Astrocyte (in vitro differentiated cells and primary cell): ENCODE data around the gene CTCF. TPM values are rescaled to one million over a fixed set of nuclear protein-coding genes. Genes with fewer than 3 reads are reported as not detected.

Source experiments
- DNase-seq: peaks from one replicate; pipeline ENCODE4 v3.0.0-alpha.2; 2010; ENCODE audit warnings: low read depth
- FAIRE-seq: peaks from 2 replicates; lab custom pipeline; 2011; peaks lifted over from hg19 to GRCh38; lab: Jason Lieb, UNC
- H2AFZ ChIP-seq: 2 replicates; pipeline ENCODE4 v1.6.0; 2012; ENCODE audit warnings: low read depth, low read length, inconsistent platforms
- H3K27ac ChIP-seq: 2 replicates; pipeline ENCODE4 v1.5.1; 2011; ENCODE audit warnings: low read depth, low read length, inconsistent platforms
- H3K27me3 ChIP-seq: 2 replicates; pipeline ENCODE4 v1.6.0; 2011; ENCODE audit warnings: low read length, inconsistent platforms; ENCODE audit not compliant: insufficient read depth
- H3K36me3 ChIP-seq: 2 replicates; pipeline ENCODE4 v1.5.1; 2011; ENCODE audit warnings: low read length, inconsistent platforms; ENCODE audit not compliant: insufficient read depth
- H3K4me1 ChIP-seq: 2 replicates; pipeline ENCODE4 v1.5.1; 2011; ENCODE audit warnings: low read length, inconsistent platforms; ENCODE audit not compliant: insufficient read depth
- H3K4me2 ChIP-seq: 2 replicates; pipeline ENCODE4 v1.6.0; 2012; ENCODE audit warnings: low read length, inconsistent platforms
- H3K4me3 ChIP-seq: 2 replicates; pipeline ENCODE4 v1.5.1; 2011; ENCODE audit warnings: low read depth, mild to moderate bottlenecking, low read length, inconsistent platforms; ENCODE audit not compliant: insufficient read depth
- H3K79me2 ChIP-seq: 2 replicates; pipeline ENCODE4 v1.6.0; 2012; ENCODE audit warnings: mild to moderate bottlenecking, low read length, inconsistent platforms; ENCODE audit not compliant: insufficient read depth
- H3K9ac ChIP-seq: 2 replicates; pipeline ENCODE4 v1.6.0; 2012; ENCODE audit warnings: mild to moderate bottlenecking, low read length, inconsistent platforms
- H3K9me3 ChIP-seq: 2 replicates; pipeline ENCODE4 v1.5.1; 2012; ENCODE audit warnings: low read depth, mild to moderate bottlenecking, low read length, inconsistent platforms; ENCODE audit not compliant: insufficient read depth
- H4K20me1 ChIP-seq: 2 replicates; pipeline ENCODE4 v1.6.0; 2012; ENCODE audit warnings: low read length, inconsistent platforms; ENCODE audit not compliant: insufficient read depth
- H3K27ac Mint-ChIP-seq: one replicate; pipeline ENCODE4 v1.8.0; 2021; ENCODE audit warnings: mild to moderate bottlenecking, mixed read lengths; ENCODE audit not compliant: unreplicated experiment
- H3K27me3 Mint-ChIP-seq: one replicate; pipeline ENCODE4 v1.8.0; 2021; ENCODE audit warnings: low read depth, mixed read lengths; ENCODE audit not compliant: unreplicated experiment
- H3K36me3 Mint-ChIP-seq: one replicate; pipeline ENCODE4 v1.8.0; 2021; ENCODE audit warnings: low read depth, mixed read lengths; ENCODE audit not compliant: unreplicated experiment
- H3K4me1 Mint-ChIP-seq: one replicate; pipeline ENCODE4 v1.8.0; 2021; ENCODE audit warnings: low read depth, mixed read lengths; ENCODE audit not compliant: unreplicated experiment
- H3K4me3 Mint-ChIP-seq: one replicate; pipeline ENCODE4 v1.8.0; 2021; ENCODE audit warnings: mild to moderate bottlenecking, moderate library complexity, mixed read lengths; ENCODE audit not compliant: unreplicated experiment
- H3K9me3 Mint-ChIP-seq: one replicate; pipeline ENCODE4 v1.8.0; 2021; ENCODE audit warnings: mild to moderate bottlenecking, mixed read lengths; ENCODE audit not compliant: unreplicated experiment
- CTCF ChIP-seq: IDR thresholded peaks from 2 replicates; pipeline ENCODE4 v1.5.1; 2011; ENCODE audit warnings: low read depth, mild to moderate bottlenecking, inconsistent platforms, low read length, moderate library complexity; ENCODE audit not compliant: insufficient read depth
- EZH2 ChIP-seq: IDR thresholded peaks from 2 replicates; pipeline ENCODE4 v1.6.1; 2012; ENCODE audit warnings: mild to moderate bottlenecking, low read length, inconsistent platforms; ENCODE audit not compliant: insufficient read depth
- total RNA-seq: library from RNA; stranded (reverse); gene quantifications from 2 replicates; pipeline ENCODE4 v1.2.1, GENCODE V29; 2021

CTCF gene
- total RNA-seq, 1 donor from 2014 or later: 26.8 TPM

- Histone ChIP-seq H3K27me3 (no peaks in the 10 kb centered on the region), H3K4me1 (no peaks in the 10 kb centered on the region), H3K4me3 (no peak overlapping the region), H3K4me2 (no peak overlapping the region), H3K27ac (no peak overlapping the region), H3K9me3 (no peaks in the 10 kb centered on the region), H3K36me3 (no peaks in the 10 kb centered on the region), H3K79me2 (peaks cover 78% of the 10 kb centered on the region), H2AFZ (no peak overlapping the region), H4K20me1 (peaks cover 39% of the 10 kb centered on the region), H3K9ac (no peak overlapping the region)
- Mint-ChIP-seq H3K4me3 (no peak overlapping the region), H3K27ac (no peak overlapping the region), H3K27me3 (no peaks in the 10 kb centered on the region), H3K4me1 (peaks cover 4% of the 10 kb centered on the region), H3K36me3 (no peaks in the 10 kb centered on the region), H3K9me3 (no peaks in the 10 kb centered on the region)
- FAIRE-seq: no peak
- TF ChIP-seq CTCF: no peak
- TF ChIP-seq EZH2: no peak
- no peak for DNase-seq
Observed at GRCh38 chr16:67605641-67606040, 43.3 kb downstream of the CTCF start.

GRCh38 chr16:67606632-67607031, 44.3 kb downstream of the CTCF start:
- H3K27ac Mint-ChIP-seq: no peak overlapping the region
- no peak for DNase-seq
- no peaks in the 10 kb centered on the region for H3K27me3 ChIP-seq
- TF ChIP-seq EZH2: no peak
- TF ChIP-seq CTCF: no peak
- peaks cover 71% of the 10 kb centered on the region for H3K79me2 ChIP-seq
- no peak overlapping the region for H3K4me3 ChIP-seq
- H3K9me3 ChIP-seq: no peaks in the 10 kb centered on the region
- no peak overlapping the region for H3K27ac ChIP-seq
- peaks cover 34% of the 10 kb centered on the region for H4K20me1 ChIP-seq
- no peak overlapping the region for H3K9ac ChIP-seq
- H3K4me2 ChIP-seq: no peak overlapping the region
- no peaks in the 10 kb centered on the region for H3K4me1 Mint-ChIP-seq
- H3K4me3 Mint-ChIP-seq: no peak overlapping the region
- H3K9me3 Mint-ChIP-seq: no peaks in the 10 kb centered on the region
- H3K36me3 Mint-ChIP-seq: peaks cover 2% of the 10 kb centered on the region
- H3K27me3 Mint-ChIP-seq: no peaks in the 10 kb centered on the region
- H3K4me1 ChIP-seq: no peaks in the 10 kb centered on the region
- H3K36me3 ChIP-seq: peaks cover 1% of the 10 kb centered on the region
- FAIRE-seq: no peak
- H2AFZ ChIP-seq: no peak overlapping the region

- H3K27me3 ChIP-seq: no peaks in the 10 kb centered on the region
- no peak overlapping the region for H3K27ac Mint-ChIP-seq
- no peak overlapping the region for H3K4me3 ChIP-seq
- H3K27ac ChIP-seq: no peak overlapping the region
- peaks cover 38% of the 10 kb centered on the region for H4K20me1 ChIP-seq
- H3K36me3 ChIP-seq: peaks cover 10% of the 10 kb centered on the region
- TF ChIP-seq CTCF (no peak), EZH2 (no peak)
- no peaks in the 10 kb centered on the region for H3K4me1 Mint-ChIP-seq
- DNase-seq: no peak
- H3K79me2 ChIP-seq: peaks cover 55% of the 10 kb centered on the region
- no peak overlapping the region for H3K9ac ChIP-seq
- H2AFZ ChIP-seq: no peak overlapping the region
- H3K9me3 ChIP-seq: no peaks in the 10 kb centered on the region
- no peak overlapping the region for H3K4me3 Mint-ChIP-seq
- no peak for FAIRE-seq
- peaks cover 5% of the 10 kb centered on the region for H3K36me3 Mint-ChIP-seq
- no peaks in the 10 kb centered on the region for H3K9me3 Mint-ChIP-seq
- no peaks in the 10 kb centered on the region for H3K4me1 ChIP-seq
- no peak overlapping the region for H3K4me2 ChIP-seq
- H3K27me3 Mint-ChIP-seq: no peaks in the 10 kb centered on the region
Observed at GRCh38 chr16:67608364-67608763, 46.0 kb downstream of the CTCF start.
